GM12864 (cell line): ENCODE measurements around the gene DOCK3.

Experiments used
- DNase-seq: peaks from one replicate; pipeline ENCODE4 v3.0.0-alpha.2; 2011; ENCODE audit warnings: low read depth
- H3K4me3 ChIP-seq: 2 replicates; pipeline ENCODE4 v1.5.1; 2011; ENCODE audit warnings: mild to moderate bottlenecking, low read depth, low read length, control low read depth
- CTCF ChIP-seq: IDR thresholded peaks from 2 replicates; pipeline ENCODE4 v1.5.1; 2011; ENCODE audit warnings: low read depth, mild to moderate bottlenecking, moderate library complexity, low read length, control low read depth, inconsistent platforms; ENCODE audit errors: missing control alignments

Gene DOCK3

DNA sequence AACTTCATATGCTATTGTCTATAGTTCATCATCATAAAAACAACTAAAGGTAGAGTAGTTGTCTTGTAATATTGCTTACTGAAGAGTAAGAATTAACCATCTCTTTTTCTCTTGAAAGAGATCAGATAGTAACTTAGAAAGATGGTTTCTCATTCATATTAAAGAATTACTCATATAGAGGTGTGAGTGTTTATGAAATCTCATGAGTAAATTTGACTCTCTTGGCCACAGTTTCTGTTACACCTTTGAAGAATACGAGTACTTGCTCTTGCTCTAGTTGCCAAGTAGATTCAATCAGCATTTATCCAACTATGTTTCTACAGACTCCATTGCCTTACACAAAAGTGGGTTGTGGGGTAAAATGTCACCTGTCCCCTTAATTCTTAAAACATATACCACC lies 463.0 kb downstream of the DOCK3 start:
- no peak for DNase-seq
- no peak overlapping the region for H3K4me3 ChIP-seq
- no peak for TF ChIP-seq CTCF

DNA sequence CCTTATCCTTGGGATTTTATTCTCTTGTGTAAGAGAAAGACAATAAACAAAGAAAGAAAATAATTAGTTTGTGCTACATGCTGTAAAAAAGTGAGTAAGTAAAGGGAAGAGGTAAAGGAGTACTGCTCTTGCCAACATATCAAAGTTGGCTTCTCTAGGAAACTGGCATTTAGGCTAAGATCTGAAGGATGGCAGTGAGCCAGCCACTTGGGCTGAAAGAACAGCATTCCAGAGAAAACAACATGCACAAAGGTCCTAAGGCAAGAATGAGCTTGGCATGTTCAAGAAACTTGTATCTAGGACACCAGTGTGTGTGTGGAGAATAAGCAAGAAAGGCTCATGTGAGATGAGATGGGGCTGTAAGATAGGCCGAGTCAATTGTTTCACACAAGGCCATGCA lies 464.9 kb downstream of the DOCK3 start:
- TF ChIP-seq CTCF = no peak
- no peak overlapping the region for H3K4me3 ChIP-seq
- no peak for DNase-seq

DNA sequence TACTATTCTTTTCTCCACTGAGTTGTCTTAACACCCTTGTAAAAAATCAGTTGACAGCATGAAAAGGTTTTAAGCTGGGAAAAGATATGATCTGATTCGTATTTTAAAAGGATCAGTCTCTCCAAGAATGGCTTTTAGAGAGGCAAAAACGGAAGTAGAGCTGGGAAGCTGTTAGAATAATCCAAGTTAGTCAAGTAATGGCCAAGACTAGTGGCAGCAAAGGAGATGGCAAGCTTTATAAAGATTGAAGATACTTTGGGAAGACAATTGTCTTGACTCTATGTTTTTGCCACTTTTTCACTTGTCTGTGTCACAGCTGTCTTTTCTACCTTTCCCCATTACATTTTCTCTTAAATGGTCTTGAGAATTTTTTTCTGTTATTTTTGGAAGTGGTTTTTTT lies 466.8 kb downstream of the DOCK3 start:
- DNase-seq = no peak
- TF ChIP-seq CTCF = peak; percentile 21
- H3K4me3 ChIP-seq = no peak overlapping the region

DNA sequence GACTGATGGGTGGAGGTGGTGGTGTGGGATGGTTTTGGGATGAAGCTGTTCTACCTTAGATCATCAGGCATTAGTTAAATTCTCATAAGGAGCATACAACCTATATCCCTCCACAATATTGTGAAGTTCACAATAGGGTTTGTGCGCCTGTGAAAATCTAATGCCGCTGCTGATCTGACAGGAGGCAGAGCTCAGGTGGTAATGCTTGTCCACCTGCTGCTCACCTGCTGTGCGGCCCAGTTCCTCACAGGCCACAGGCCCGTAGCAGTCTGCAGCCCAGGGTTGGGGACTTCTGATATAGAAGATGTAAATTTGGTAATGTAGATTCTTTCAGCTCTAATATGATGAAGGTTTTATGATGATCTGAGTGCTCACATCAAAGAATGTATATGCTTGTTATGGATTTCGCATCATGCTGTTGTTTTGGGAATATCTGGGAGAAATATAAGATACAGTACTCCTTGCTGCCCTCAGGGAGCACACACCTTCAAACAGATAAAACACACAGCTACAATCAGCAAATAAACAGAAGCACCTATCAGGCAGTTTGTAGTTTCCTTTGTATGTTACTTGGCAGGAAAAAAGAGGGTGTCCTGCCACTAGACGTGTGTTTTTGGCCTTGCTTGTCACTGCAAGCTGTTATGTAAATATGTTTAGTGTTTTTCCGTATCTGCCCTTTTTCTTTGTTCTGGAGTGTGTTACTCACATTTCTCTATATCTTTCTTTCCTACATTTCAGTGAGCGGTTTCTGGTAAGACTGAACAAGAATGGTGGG lies 471.3 kb downstream of the DOCK3 start:
- no peak for DNase-seq
- no peak for TF ChIP-seq CTCF
- H3K4me3 ChIP-seq = no peak overlapping the region

DNA sequence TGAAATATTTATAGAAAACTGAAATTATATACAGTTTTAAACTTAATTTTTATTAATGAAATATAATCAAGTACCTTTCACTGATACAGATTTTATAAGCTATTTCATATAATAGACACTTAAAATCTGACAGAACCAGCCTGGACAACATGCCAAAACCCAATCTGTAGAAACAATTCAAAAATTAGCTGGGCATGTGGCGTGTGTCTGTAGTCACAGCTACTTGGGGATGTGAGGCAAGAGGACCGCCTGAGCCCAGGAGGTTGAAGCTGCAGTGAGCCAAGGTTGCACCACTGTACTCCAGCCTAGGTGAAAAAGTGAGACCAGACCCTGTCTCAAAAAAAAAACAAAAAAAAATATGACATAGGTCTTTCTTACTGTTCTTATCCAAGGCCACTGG lies 472.1 kb downstream of the DOCK3 start:
- H3K4me3 ChIP-seq = no peak overlapping the region
- no peak for DNase-seq
- no peak for TF ChIP-seq CTCF

GRCh38 chr3:51156147-51156546 lies 481.4 kb downstream of the DOCK3 start:
- H3K4me3 ChIP-seq = no peak overlapping the region
- DNase-seq = no peak
- no peak for TF ChIP-seq CTCF

DNA sequence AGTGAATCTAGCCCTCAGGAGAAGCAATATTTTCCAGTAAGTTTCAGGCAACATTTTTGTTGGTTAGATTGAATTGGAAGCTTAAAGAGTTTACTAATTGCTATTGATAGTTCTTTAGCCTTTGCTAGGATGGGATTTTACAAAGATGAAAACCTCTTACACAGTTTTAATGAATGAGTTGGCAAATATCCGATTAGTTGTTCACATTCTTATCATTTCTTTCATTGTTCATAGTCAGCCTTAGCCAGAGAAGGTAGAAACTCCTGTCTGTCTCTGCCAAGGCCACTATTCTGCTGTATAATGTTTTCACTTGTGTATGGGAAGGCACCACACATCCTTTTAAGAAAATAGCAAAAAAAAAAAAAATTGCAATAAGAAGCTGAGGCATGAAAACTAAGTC lies 488.3 kb downstream of the DOCK3 start:
- TF ChIP-seq CTCF = no peak
- DNase-seq = no peak
- no peak overlapping the region for H3K4me3 ChIP-seq
